Prostate gland (tissue), 2 donors: ENCODE results near the gene HAUS5.

Experiments
- POLR2A ChIP-seq: fragments of 450-650 bp; IDR thresholded peaks from one replicate; pipeline ENCODE4 v1.6.1; 2016; ENCODE audit warnings: antibody characterized with exemption, mild to moderate bottlenecking
- POLR2AphosphoS5 ChIP-seq: sonication (generic); formaldehyde crosslinking; IDR thresholded peaks from one replicate; pipeline ENCODE4 v1.6.1; 2017; ENCODE audit warnings: antibody characterized with exemption
- TF ChIP-seq, protein P1 (sequence below), 4 experiments: fragments of 200-600 bp in 2 of 4; fragments of 450-650 bp in 2 of 4; sonication (generic) in 2 of 4; IDR thresholded peaks; 1 replicate in 3 of 4; 2 replicates in 1 of 4; pipeline ENCODE4 v1.5.1; 2016 to 2019; ENCODE audit warnings: antibody characterized with exemption in 4 of 4, mild to moderate bottlenecking in 2 of 4, moderate library complexity in 2 of 4

DNA sequence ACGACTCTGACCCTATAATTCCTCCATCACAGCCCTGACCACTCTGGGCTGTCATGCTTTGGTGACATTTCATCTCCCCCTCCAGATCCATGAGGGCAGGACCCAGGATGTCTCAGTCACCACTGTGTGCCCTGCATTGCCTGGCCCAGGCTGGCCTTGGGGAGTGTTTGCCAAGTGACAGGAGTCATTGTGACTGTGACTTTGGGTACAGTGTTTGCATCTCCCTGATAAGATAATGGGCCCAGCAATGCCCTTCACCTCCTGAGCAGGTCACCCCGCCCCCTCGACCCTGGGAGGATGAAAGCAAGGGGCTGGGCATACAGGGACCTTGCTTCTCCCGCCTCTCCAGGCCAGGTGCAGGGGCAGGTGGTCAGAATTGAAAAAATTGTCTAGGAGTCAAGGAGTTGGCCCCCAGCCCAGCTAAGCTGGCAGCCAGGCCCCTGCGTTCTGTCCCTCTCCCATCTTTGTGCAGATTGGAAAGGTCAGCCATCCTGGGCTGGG is 43.2 kb upstream of the HAUS5 start:
- TF ChIP-seq, protein P1, sequence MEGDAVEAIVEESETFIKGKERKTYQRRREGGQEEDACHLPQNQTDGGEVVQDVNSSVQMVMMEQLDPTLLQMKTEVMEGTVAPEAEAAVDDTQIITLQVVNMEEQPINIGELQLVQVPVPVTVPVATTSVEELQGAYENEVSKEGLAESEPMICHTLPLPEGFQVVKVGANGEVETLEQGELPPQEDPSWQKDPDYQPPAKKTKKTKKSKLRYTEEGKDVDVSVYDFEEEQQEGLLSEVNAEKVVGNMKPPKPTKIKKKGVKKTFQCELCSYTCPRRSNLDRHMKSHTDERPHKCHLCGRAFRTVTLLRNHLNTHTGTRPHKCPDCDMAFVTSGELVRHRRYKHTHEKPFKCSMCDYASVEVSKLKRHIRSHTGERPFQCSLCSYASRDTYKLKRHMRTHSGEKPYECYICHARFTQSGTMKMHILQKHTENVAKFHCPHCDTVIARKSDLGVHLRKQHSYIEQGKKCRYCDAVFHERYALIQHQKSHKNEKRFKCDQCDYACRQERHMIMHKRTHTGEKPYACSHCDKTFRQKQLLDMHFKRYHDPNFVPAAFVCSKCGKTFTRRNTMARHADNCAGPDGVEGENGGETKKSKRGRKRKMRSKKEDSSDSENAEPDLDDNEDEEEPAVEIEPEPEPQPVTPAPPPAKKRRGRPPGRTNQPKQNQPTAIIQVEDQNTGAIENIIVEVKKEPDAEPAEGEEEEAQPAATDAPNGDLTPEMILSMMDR (IDR thresholded peaks at IDR 0.05) = no peak
- TF ChIP-seq POLR2AphosphoS5 (no peak), POLR2A (no peak)
